ENCODE results near the gene FAM136A. TPM values are rescaled to one million over a fixed set of nuclear protein-coding genes. Genes with fewer than 3 reads are reported as not detected.
"Not testable (repeated sequence)": the region's sequence is repeated elsewhere in the genome, so short reads cannot be mapped to it uniquely, and the experiment has no call there.

FAM136A gene
- total RNA-seq, 1 donor, result 35.5 TPM

DNA sequence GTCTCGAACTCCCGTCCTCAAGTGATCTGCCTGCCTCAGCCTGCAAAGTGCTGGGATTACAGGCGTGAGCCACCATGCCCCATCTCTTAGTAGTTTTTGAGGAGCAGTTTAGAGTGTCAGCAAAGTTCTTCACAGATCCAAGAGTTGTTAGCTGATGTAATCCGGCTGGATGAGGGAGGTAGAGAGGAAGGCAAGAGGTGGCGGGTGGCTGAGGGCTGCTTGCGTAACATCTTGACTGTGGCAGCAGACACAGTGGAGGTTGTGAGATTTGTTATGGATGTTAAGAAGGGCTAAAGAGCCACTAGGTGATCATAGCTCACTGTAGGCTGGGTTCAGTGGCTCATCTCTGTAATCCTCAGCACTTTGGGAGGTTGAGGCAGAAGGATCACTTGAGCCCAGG lies 19.5 kb upstream of the FAM136A start:
- H3K4me3 ChIP-seq (ENCODE audit: low read depth, low read length), result no peak overlapping the region
- no peak for TF ChIP-seq CTCF (IDR thresholded peaks at IDR 0.05; ENCODE audit: insufficient read depth, low read length)
- no peak for DNase-seq (ENCODE audit: low read depth)

GRCh38 chr2:70314640-70315039 lies 12.8 kb upstream of the FAM136A start:
- no peak overlapping the region for H3K4me3 ChIP-seq (ENCODE audit: low read depth, low read length)
- no peak for TF ChIP-seq CTCF (IDR thresholded peaks at IDR 0.05; ENCODE audit: insufficient read depth, low read length)
- DNase-seq (ENCODE audit: low read depth), result no peak

DNA sequence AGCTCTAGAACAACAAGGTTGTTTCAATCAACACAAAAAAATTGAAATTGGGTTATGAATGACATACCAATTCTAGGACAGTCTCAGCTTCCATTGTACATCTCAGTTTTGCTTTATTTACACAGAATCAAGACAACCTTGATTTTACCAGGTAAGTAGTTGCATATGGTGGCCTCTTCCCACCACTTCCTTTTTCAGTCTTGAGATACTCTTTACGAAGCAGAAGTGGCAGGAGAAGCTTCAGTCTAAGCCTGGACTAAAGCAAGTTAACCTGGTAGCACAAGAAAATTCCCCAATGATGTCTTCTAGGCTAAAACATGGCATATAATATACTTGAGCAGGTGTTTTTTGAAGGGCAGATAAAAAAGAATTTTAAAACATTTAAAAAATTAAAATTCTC lies 10.7 kb upstream of the FAM136A start:
- DNase-seq (ENCODE audit: low read depth), result no peak
- TF ChIP-seq CTCF (IDR thresholded peaks at IDR 0.05; ENCODE audit: insufficient read depth, low read length), result no peak
- H3K4me3 ChIP-seq (ENCODE audit: low read depth, low read length), result no peak overlapping the region

DNA sequence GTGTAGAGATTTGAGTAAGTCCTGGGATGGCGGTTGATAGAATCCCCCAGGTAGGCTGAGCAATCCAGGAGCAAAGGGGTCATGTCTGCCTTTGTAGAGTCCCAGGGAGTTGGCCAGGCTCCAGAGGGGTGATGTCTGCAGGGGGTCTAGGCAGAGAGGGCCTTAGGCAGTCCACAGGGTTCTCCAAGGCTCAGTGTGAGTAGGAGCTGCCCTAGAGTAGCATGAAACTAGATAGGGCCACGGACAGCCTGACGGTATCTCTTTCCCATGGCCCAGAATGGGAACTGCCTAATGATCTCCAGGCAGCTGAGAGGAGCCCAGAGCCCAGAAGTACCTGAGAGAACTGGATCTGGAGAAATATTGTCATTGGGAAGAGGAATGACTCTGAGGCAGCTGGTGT lies 9.0 kb upstream of the FAM136A start:
- no peak overlapping the region for H3K4me3 ChIP-seq (ENCODE audit: low read depth, low read length)
- DNase-seq (ENCODE audit: low read depth), result no peak
- TF ChIP-seq CTCF (IDR thresholded peaks at IDR 0.05; ENCODE audit: insufficient read depth, low read length), result no peak

DNA sequence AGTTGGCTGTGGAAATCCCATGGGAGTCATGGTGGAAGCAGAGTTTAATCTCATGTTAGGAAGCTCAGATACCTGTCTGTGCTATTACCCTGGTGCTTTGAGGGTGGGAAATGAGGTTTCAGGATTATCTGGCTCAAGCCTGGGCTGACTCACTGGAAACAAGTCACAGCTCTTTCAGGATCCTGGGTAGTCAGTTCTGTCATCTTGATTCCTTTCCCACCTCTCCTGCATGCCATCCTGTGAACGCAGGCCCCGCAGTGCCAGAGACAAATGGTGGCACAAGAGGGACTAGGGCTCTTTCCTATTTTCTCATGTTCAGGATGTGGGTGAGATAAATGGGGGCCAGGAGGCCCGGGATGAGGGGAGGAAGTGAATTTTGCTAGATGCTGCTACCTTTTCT lies 3.7 kb upstream of the FAM136A start:
- no peak for TF ChIP-seq CTCF (IDR thresholded peaks at IDR 0.05; ENCODE audit: insufficient read depth, low read length)

GRCh38 chr2:70304498-70304897 lies 2.6 kb upstream of the FAM136A start:
- no peak for DNase-seq (ENCODE audit: low read depth)
- H3K4me3 ChIP-seq (ENCODE audit: low read depth, low read length), result no peak overlapping the region
- no peak for TF ChIP-seq CTCF (IDR thresholded peaks at IDR 0.05; ENCODE audit: insufficient read depth, low read length)

More for the DNA sequence above, 3.7 kb upstream of the FAM136A start:
- DNase-seq (ENCODE audit: low read depth), result no peak
- no peak overlapping the region for H3K4me3 ChIP-seq (ENCODE audit: low read depth, low read length)

DNA sequence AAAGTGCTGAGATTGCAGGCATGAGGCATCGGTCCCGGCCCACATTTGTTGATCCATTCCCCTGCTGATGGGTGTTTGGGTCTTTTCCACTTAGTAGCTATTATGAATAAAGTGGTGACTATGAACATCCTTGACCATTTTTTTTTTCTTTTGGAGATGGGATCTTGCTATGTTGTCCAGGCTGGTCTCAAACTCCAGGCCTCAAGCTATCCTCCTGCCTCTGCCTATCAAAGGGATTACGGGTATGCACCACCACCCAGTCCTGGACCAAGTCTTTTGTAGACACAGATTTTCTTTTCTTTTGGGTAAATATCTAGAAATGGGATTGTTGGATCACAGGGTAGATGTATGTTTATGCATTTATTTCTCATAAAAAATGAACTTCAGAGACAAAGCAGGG lies 1.3 kb upstream of the FAM136A start:
- H3K4me3 ChIP-seq (ENCODE audit: low read depth, low read length), result no peak overlapping the region
- no peak for TF ChIP-seq CTCF (IDR thresholded peaks at IDR 0.05; ENCODE audit: insufficient read depth, low read length)
- no peak for DNase-seq (ENCODE audit: low read depth)

DNA sequence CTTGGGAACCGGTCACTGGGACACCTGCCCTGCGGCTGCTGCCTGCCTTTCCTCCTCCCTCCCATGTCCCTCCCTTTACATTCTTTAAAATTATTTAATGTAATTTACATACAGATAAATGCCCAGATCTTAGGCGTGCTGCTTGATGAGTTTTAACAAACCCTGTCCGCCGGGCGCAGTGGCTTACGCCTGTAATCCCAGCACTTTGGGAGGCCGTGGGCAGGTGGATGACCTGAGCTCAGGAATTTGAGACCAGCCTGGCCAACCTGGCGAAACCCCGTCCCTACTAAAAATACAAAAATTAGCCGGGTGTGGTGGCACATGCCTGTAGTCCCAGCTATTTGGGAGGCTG lies 304 bp upstream of the FAM136A start:
- DNase-seq (ENCODE audit: low read depth), result not testable (repeated sequence)
- H3K4me3 ChIP-seq (ENCODE audit: low read depth, low read length), result peak overlapping the region; percentile 22
